Tibial nerve (tissue), 4 donors: ENCODE results near the gene FBXO45.
"Not testable (repeated sequence)": the region's sequence is repeated elsewhere in the genome, so short reads cannot be mapped to it uniquely, and the experiment has no call there.

ENCODE experiments used
- CTCF ChIP-seq, 5 experiments: fragments of 200-600 bp in 3 of 5; fragments of 450-650 bp in 2 of 5; sonication (generic) in 3 of 5; IDR thresholded peaks; one replicate each; pipeline ENCODE4 v1.5.1; 2016 to 2019; ENCODE audit warnings: antibody characterized with exemption in 5 of 5, mild to moderate bottlenecking in 3 of 5, moderate library complexity in 2 of 5
- EP300 ChIP-seq, 2 donors: sonication (generic); formaldehyde crosslinking; IDR thresholded peaks; one replicate each; pipeline ENCODE4 v1.6.1; 2017; ENCODE audit warnings: antibody characterized with exemption in 2 of 2, mild to moderate bottlenecking in 1 of 2
- POLR2A ChIP-seq, 2 donors: fragments of 450-650 bp; IDR thresholded peaks; one replicate each; pipeline ENCODE4 v1.6.1; 2017; ENCODE audit warnings: antibody characterized with exemption in 2 of 2, mild to moderate bottlenecking in 2 of 2, moderate library complexity in 2 of 2

GRCh38 chr3:196570332-196570731, 1.9 kb downstream of the FBXO45 start:
- not testable (repeated sequence) for TF ChIP-seq EP300, POLR2A, CTCF (IDR thresholded peaks at IDR 0.05)
